LNCaP clone FGC (cell line): ENCODE data around the gene BCS1L.

Experiments used
- DNase-seq: peaks from one replicate; pipeline ENCODE4 v3.0.0-alpha.2; 2011; ENCODE audit warnings: low read depth
- H3K4me3 ChIP-seq: 2 replicates; pipeline ENCODE4 v1.5.1; 2011; ENCODE audit warnings: mild to moderate bottlenecking, low read depth, low read length, control low read depth
- CTCF ChIP-seq: IDR thresholded peaks from 2 replicates; pipeline ENCODE4 v1.5.1; 2012; ENCODE audit warnings: mild to moderate bottlenecking; ENCODE audit not compliant: control insufficient read depth, insufficient read depth; ENCODE audit errors: extremely low read depth

Gene BCS1L

DNA sequence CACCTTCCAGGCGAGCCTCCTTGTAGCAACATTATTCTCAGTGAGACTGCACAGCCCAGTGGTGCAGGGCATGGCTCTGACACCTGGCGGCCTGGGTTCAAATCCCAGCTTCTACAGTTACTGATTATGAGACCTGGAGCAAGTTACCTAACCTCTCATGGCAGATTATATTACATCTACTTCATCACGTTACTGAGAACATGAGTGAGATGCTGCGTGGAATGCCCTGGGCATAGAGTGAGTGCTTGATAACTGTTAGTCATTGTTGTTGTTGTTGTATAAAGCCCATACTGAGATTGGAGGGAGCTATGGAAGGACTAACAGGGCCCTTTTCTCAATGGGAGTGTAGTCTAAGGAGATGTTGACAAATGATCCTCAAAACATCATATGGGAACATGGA, 33.1 kb upstream of the BCS1L start:
- DNase-seq: no peak
- H3K4me3 ChIP-seq: no peak overlapping the region
- no peak for TF ChIP-seq CTCF

DNA sequence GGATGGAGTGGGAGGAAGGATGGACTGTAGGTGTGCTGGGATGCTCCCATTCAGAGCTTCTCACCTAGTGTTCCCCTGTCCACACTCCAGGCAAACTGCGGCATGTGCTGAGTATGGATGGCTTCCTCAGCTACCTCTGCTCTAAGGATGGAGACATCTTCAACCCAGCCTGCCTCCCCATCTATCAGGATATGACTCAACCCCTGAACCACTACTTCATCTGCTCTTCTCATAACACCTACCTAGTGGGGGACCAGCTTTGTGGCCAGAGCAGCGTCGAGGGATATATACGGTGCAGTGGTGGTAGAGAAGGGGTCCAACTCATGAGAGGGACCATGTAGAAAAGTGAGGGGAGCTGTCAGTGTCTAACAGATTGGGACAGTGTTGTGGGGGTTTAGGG, 31.5 kb upstream of the BCS1L start:
- DNase-seq: no peak
- TF ChIP-seq CTCF: no peak
- no peak overlapping the region for H3K4me3 ChIP-seq

DNA sequence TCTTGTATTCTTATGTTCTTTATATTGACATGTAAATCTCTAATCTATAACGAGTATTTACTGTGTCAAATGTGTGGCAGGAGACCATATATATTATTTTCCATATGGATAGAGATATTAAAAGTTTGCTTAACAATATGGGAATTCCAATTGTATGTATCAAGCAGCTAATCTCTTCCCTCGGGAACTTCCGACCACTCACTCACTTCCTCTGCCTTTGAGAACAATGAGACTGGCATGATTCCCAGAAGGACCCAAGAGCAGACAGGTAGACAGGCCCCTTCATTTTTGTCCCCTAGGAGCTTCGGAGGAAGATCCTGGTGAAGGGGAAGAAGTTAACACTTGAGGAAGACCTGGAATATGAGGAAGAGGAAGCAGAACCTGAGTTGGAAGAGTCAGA, 27.6 kb upstream of the BCS1L start:
- no peak for DNase-seq
- TF ChIP-seq CTCF: no peak
- no peak overlapping the region for H3K4me3 ChIP-seq

DNA sequence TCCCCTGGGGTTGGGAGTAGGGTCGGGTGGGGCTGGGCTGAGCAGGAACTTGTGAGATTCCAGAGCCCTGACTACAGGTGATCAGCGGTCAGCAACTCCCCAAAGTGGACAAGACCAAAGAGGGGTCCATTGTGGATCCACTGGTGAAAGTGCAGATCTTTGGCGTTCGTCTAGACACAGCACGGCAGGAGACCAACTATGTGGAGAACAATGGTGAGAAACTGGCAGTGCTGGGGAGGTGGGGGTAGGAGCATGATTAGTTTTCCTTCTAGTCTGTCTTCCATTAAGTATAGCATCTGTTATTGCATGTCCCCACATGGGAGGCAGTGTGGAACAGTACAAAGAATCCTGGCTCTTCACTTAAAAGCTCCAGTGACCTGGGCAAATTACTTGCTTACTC, 23.8 kb upstream of the BCS1L start:
- DNase-seq: no peak
- TF ChIP-seq CTCF: no peak
- H3K4me3 ChIP-seq: no peak overlapping the region

- H3K4me3 ChIP-seq: no peak overlapping the region
- DNase-seq: no peak
- TF ChIP-seq CTCF: no peak
Measured at GRCh38 chr2:218638372-218638771, 21.1 kb upstream of the BCS1L start.

- no peak for DNase-seq
- TF ChIP-seq CTCF: no peak
- no peak overlapping the region for H3K4me3 ChIP-seq
Measured at GRCh38 chr2:218642121-218642656, 17.3 kb upstream of the BCS1L start.

DNA sequence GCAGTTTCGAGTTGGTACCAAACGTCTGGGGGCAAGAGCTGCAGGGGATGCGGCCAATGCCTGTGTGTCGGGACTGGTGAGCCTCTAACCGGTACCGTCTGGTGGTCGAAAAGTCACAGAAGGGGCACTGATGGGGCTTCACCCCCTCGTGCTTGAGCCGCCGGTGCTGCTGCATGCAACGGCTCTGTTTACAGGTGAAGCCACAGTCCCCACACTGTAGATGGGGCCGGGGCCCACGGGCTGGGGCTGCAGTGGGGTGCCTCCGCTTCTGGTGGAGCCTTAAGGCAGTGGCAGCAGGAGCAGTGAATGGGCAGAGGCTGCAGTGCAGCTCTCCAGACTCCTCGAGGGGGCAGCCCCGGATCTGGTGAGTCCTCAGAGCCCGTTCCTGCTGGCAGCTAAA, 16.7 kb upstream of the BCS1L start:
- H3K4me3 ChIP-seq: no peak overlapping the region
- no peak for TF ChIP-seq CTCF
- DNase-seq: no peak
